Activated CD8-positive, alpha-beta memory T cell treated with anti-CD3 and anti-CD28 coated beads, Interleukin-2, amount 50 U/mL, for 48 hours (primary cell): Measurements from ENCODE around the gene CASP3.
A peak's percentile ranks its signal among the peaks of the same experiment; 100 is the strongest.
"Not testable (repeated sequence)": the region's sequence is repeated elsewhere in the genome, so short reads cannot be mapped to it uniquely, and the experiment has no call there.

ENCODE experiments used
- DNase-seq: peaks from one replicate; pipeline ENCODE4 v3.0.0-alpha.2; 2020

CASP3 gene

DNA sequence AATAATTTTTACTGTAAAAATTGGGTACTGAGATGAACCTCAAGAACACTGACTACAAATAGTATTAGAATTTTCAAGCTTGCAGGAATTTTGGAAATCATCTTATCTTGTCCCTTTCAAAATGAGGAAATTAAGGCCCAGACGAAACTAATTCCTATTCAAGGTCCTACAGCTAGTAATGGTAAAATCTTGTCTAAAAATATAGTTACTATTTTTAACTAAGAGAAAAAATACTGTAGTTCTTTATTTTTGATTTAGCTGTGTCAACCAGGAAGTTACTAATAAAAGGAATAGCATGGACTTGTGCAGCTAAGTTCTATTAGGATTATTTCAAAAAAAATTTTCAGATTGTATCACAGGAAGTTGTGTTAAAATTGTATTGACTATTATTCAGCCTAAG, 13.0 kb upstream of the CASP3 start:
- DNase-seq = no peak

DNA sequence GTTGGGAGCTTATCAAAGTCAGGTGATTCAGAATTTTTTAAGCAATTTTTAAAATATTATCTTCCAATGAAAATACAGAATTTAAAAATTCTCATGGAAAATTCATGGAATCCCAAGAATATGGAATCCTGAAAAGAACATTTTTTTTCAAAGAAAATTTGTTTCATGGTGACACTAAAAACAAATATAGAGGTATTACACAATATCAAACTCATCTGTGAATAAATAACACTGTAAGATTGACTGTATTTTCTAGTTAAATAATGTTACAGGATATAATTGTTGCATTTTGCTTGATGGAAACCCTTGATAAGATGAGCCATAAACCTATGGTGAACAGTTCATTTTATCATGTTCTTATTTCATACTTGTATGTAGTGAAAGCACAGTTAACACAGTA, 11.7 kb upstream of the CASP3 start:
- no peak for DNase-seq

DNA sequence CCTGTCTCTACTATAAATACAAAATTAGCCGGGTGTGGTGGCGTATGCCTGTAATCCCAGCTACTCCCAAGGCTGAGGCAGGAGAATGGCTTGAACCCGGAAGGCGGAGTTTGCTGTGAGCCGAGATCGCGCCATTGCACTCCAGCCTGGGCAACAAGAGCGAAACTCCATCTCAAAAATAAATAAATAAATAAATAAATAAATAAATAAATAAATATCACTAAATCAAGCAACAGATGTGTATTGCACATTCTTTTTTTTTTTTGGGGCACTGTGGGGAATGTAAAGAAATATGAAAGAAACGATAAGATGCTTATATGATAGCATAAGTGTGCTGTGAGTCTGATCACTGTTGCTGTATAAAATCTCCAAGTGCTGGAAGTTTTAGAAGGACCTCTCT, 8.6 kb upstream of the CASP3 start:
- DNase-seq = not testable (repeated sequence)

GRCh38 chr4:184657144-184657543, 7.9 kb upstream of the CASP3 start:
- no peak for DNase-seq

- DNase-seq = no peak
Measured at GRCh38 chr4:184655889-184656869, 6.9 kb upstream of the CASP3 start.

GRCh38 chr4:184653650-184654049, 4.4 kb upstream of the CASP3 start:
- DNase-seq = no peak

DNA sequence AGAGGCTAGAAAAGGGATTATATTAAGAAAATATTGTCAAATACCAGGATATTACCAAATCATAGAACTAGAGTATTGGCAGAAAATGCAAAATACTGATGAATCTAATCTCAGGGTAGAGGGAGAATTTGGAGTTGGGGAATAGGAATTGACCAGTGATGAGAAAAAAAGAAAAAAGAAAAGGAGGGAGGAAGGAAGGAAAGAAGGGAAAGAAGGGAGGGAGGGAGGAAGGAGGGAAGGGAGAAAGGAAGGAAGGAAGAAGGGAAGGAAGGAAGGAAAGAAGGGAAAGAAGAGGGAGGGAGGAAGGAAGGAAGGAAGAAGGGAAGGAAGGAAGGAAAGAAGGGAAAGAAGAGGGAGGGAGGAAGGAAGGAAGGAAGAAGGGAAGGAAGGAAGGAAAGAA, 3.4 kb upstream of the CASP3 start:
- DNase-seq = not testable (repeated sequence)

GRCh38 chr4:184651899-184652298, 2.7 kb upstream of the CASP3 start:
- no peak for DNase-seq

DNA sequence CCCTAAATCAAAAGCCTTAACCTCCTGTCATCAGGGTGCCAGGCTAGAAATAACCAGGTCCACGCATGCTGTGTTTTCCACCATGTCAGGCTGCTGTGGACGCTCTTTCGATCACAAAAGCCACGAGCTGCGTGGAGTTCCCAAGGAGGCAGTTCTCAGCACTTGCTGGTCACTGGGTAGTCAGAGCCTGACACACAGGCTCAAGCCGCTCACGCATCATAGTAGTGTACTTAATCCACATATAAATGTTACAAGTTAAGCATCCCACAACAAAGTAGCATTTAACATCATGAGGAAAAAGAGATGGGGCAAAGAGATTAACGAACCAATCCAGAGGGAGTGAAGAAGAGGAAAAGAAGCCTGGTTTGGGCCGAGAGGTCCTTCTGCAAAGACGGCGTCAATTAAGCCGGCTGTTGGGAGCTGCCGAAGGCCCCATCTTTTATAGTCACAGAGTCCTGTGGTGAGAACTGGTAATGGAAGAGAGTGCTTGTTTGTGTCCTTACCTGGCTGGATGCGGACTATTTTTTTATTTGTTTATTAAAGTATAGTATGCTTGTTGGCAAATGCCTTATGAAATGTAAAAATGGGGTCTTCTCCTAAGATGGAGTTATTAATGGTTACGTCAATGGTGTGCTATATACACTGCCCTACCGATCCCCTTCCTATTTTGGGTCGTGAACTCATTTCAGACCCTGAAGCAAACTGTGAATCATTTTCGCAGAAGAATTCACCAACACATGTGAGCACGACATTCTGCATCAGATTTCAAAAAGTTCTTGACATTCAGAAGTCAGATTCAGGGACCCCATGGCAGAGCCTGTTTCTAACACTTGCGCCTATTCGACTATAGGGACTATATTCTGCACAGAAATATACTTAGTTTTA, 966 bp upstream of the CASP3 start:
- peak; percentile 63 for DNase-seq

GRCh38 chr4:184648313-184649025, 778 bp downstream of the CASP3 start:
- DNase-seq = peak; percentile 73

GRCh38 chr4:184648054-184648312, 1.3 kb downstream of the CASP3 start:
- DNase-seq = no peak

DNA sequence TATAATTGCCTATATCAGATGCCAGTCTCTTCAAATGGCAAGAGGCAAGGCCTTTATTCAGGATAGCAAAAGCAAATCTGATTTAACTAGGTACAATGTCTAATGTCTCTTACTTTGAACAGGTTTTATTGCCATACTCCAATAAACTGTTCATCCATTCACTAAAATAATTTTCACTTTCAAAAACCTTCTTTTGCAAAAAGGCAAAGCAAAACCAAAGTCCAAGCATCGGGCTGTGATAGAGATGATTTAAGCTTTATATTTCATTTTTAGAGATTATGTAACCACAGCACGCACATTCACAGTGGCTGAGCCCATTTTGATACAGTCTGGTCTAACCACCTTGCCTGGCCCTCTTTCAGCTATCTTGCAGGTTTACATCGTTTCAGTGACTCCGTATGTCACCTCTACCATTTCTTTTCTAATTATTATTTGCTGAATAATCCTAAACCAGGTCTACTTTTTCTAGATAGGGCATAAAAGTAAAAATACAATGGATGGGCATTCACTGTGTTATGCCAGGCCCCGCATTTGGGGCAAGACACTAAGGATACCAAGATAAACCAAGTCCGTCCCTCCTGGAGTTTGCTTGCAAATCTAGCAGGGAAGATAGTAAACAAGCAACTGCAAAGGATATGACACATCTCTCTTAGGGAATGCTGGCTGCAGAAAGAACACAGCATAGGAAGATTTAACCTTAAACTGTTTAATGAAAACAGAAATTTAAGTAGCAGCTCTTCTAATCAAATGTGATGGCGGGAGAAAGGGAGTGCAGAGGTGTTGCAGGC, 1.8 kb downstream of the CASP3 start:
- no peak for DNase-seq

- no peak for DNase-seq
Measured at GRCh38 chr4:184645904-184646610, 3.2 kb downstream of the CASP3 start.

GRCh38 chr4:184644553-184645307, 4.5 kb downstream of the CASP3 start:
- DNase-seq = no peak

DNA sequence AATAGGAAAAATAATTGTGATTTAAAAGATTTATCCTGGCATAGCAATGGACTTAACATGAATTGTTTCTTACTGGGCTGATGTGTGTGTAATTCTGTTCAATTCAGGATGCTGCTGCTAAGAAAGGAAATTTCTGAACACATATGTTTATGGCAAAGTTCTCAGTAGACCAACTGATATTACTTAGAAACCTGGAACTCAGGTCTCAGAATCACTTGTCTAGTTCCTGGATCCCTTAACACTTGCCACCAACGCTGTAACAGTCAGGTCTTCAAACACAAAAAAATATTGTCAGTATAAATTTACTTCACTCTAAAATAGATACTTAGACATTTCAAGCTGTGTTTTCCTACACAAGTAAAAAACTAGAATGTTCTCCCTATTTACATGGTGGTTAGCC, 5.5 kb downstream of the CASP3 start:
- DNase-seq = no peak

DNA sequence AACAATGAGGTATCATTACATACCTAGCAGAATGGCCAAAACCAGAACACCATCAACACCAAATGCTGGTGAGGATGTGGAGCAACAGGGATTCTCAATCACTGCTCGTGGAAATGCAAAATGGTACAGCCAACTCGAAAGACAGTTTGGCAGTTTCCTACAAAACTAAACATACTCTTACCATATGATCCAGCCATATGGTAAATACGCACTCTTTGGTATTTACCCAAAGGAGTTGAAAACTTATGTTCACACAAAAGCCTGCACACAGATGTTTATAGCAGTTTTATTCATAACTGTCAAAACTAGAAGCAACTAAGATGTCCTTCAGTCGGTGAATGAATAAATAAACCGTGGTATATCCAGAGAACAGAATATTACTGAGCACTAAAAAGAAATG, 7.8 kb downstream of the CASP3 start:
- DNase-seq = no peak

- DNase-seq = no peak
Measured at GRCh38 chr4:184641022-184641421, 8.2 kb downstream of the CASP3 start.

DNA sequence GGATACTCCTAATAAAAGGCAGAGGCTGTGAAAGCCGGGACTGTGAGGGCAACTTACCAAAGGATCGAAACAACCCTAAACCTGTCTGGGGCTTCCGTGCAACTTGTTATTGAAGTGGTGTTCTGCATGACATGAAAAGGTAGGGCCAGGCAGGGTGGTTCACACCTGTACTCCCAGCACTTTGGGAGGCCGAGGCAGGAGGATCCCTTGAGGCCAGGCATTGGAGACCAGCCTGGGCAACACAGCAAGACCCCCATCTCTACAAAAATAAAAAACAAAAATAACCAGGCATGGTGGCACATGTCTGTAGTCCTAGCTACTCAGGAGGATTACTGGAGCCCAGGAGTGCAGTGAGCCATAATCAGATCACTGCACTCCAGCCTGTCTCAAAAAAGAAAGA, 12.3 kb downstream of the CASP3 start:
- no peak for DNase-seq

DNA sequence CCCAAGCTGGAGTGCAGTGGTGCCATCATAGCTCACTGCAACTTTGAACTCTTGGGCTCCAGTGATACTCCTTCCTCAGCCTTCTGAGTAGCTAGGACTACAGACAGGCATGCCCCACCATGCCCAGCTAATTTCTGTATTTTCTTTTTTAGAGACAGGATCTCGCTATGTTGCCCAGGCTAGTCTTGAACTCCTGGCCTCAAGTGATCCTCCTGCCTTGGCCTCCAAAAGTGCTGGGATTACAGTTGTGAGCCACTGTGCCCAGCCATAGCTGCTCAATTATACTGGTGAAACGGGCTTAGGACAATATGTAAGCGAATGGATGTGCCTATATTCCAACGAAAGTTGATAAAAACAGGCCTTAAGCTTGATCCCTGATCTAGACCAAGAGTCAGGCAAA, 13.1 kb downstream of the CASP3 start:
- DNase-seq = no peak

DNA sequence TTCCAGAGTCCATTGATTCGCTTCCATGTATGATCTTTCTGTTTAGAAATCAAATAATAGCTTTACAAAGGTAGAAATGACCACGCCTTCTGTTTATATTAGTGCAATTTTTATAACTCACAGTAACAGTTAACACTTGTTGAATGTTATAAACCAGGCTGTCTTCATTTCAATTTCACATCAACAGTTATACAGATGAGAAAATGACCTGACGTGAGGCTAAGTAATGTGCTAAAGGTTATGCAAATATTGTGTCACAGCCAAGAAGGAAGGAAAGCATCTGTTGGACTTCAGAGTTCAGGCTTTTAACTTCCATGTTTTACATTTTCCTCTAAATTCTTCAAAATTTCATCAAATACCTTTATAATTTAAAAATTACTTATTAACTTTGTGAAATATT, 13.9 kb downstream of the CASP3 start:
- no peak for DNase-seq

- no peak for DNase-seq
Measured at GRCh38 chr4:184632842-184633241, 16.4 kb downstream of the CASP3 start.
